CD8-positive, alpha-beta memory T cell (primary cell): ENCODE data around the gene PTPMT1. TPM values are rescaled to one million over a fixed set of nuclear protein-coding genes. Genes with fewer than 3 reads are reported as not detected.
"Not testable (repeated sequence)": the region's sequence is repeated elsewhere in the genome, so short reads cannot be mapped to it uniquely, and the experiment has no call there.

Experiments
- CTCF ChIA-PET: fragments of 350-600 bp; sonication (Branson Sonifier 250); formaldehyde crosslinking; loops from one replicate; lab custom pipeline; 2021; ENCODE audit warnings: antibody characterized with exemption; lab: Charles Lee
- POLR2A ChIA-PET: fragments of 350-600 bp; sonication (Branson Sonifier 250); formaldehyde crosslinking; loops from one replicate; lab custom pipeline; 2021; ENCODE audit warnings: antibody characterized with exemption; lab: Charles Lee
- DNase-seq, 5 donors: peaks; one replicate each; pipeline versions ENCODE4 v3.0.0 to v3.0.0-alpha.2; 2020 to 2022; ENCODE audit warnings: mixed read lengths in 1 of 5
- H3K27ac ChIP-seq: one replicate; pipeline ENCODE4 v1.7.0; 2013; ENCODE audit warnings: low read depth, mild to moderate bottlenecking, low read length, moderate library complexity
- H3K27me3 ChIP-seq: 2 replicates; pipeline ENCODE4 v1.7.0; 2013; ENCODE audit warnings: low read length, mild to moderate bottlenecking; ENCODE audit not compliant: insufficient read depth, poor library complexity, severe bottlenecking
- H3K36me3 ChIP-seq: 2 replicates; pipeline ENCODE4 v1.7.0; 2013; ENCODE audit warnings: mild to moderate bottlenecking, low read length, moderate library complexity; ENCODE audit not compliant: insufficient read depth
- H3K4me1 ChIP-seq: 2 replicates; pipeline ENCODE4 v1.7.0; 2013; ENCODE audit warnings: mild to moderate bottlenecking, low read length, moderate library complexity; ENCODE audit not compliant: insufficient read depth
- H3K4me3 ChIP-seq: 2 replicates; pipeline ENCODE4 v1.7.0; 2013; ENCODE audit warnings: mild to moderate bottlenecking, low read length
- H3K9me3 ChIP-seq: 2 replicates; pipeline ENCODE4 v1.7.0; 2013; ENCODE audit warnings: mild to moderate bottlenecking, low read length
- H3K27ac Mint-ChIP-seq, 8 donors: one replicate each; pipeline ENCODE4 v1.8.0; 2020 to 2021; ENCODE audit warnings: mixed read lengths in 8 of 8, mild to moderate bottlenecking in 6 of 8, inconsistent platforms in 3 of 8, moderate library complexity in 3 of 8
- H3K27me3 Mint-ChIP-seq, 2 donors: one replicate each; pipeline ENCODE4 v1.8.0; 2020 to 2021; ENCODE audit warnings: mixed read lengths in 2 of 2, mild to moderate bottlenecking in 1 of 2, moderate library complexity in 1 of 2
- H3K36me3 Mint-ChIP-seq, 3 donors: one replicate each; pipeline ENCODE4 v1.8.0; 2020 to 2021; ENCODE audit warnings: mixed read lengths in 3 of 3, inconsistent platforms in 1 of 3, mild to moderate bottlenecking in 1 of 3
- H3K4me1 Mint-ChIP-seq, 3 donors: one replicate each; pipeline ENCODE4 v1.8.0; 2020 to 2021; ENCODE audit warnings: mixed read lengths in 3 of 3, inconsistent platforms in 1 of 3, mild to moderate bottlenecking in 1 of 3
- H3K4me3 Mint-ChIP-seq, 7 donors: one replicate each; pipeline ENCODE4 v1.8.0; 2020 to 2021; ENCODE audit warnings: mixed read lengths in 7 of 7, mild to moderate bottlenecking in 6 of 7, moderate library complexity in 4 of 7, inconsistent platforms in 2 of 7
- H3K9me3 Mint-ChIP-seq, 5 donors: one replicate each; pipeline ENCODE4 v1.8.0; 2020 to 2022; ENCODE audit warnings: mixed read lengths in 5 of 5, mild to moderate bottlenecking in 3 of 5, moderate library complexity in 2 of 5, inconsistent platforms in 1 of 5
- polyA plus RNA-seq: library from polyadenylated mRNA; unstranded; fragments of 300-500 nt; fragmentation: Illumina TruSeq; gene quantifications from one replicate; pipeline ENCODE4 v1.2.3, GENCODE V29; 2021
- total RNA-seq, 2 experiments: library from RNA; stranded (reverse); gene quantifications; one replicate each; pipeline ENCODE4 v1.2.3, GENCODE V29; 2021

Gene PTPMT1
- total and polyA plus RNA-seq, 3 experiments from 2014 or later, result 53.3 to 71.2 (median 53.8) TPM

GRCh38 chr11:47534704-47535251 lies 30.6 kb upstream of the PTPMT1 start:
- no peak overlapping the region for H3K27ac ChIP-seq
- ChIA-PET CTCF (interaction anchor here (1.8 kb wide), 1 partner anchor 17 kb away, joined by 4 read pairs; no protein-coding TSS in a partner anchor), POLR2A (no interaction called here)
- no peaks in the 10 kb centered on the region for H3K27me3 ChIP-seq
- H3K4me3 ChIP-seq, result no peak overlapping the region
- H3K4me1 ChIP-seq, result peaks cover 34% of the 10 kb centered on the region
- H3K27ac Mint-ChIP-seq, result peak overlapping the region in 3 of 8 donors; percentile 17 to 83 (median 17)
- no peaks in the 10 kb centered on the region for H3K9me3 ChIP-seq
- H3K36me3 Mint-ChIP-seq, result peaks cover 0 to 33% (median 7%) of the 10 kb centered on the region in 3 donors
- H3K4me1 Mint-ChIP-seq, result peaks cover 56 to 81% (median 58%) of the 10 kb centered on the region in 3 donors
- no peaks in the 10 kb centered on the region for H3K9me3 Mint-ChIP-seq
- no peak for DNase-seq
- no peak overlapping the region for H3K4me3 Mint-ChIP-seq
- no peaks in the 10 kb centered on the region for H3K27me3 Mint-ChIP-seq
- H3K36me3 ChIP-seq, result no peaks in the 10 kb centered on the region

GRCh38 chr11:47536915-47537314 lies 28.5 kb upstream of the PTPMT1 start:
- Histone ChIP-seq H3K9me3 (no peaks in the 10 kb centered on the region), H3K27ac (no peak overlapping the region), H3K36me3 (no peaks in the 10 kb centered on the region), H3K27me3 (no peaks in the 10 kb centered on the region), H3K4me1 (peaks cover 50% of the 10 kb centered on the region), H3K4me3 (no peak overlapping the region)
- Mint-ChIP-seq H3K36me3 (peaks cover 0 to 39% (median 7%) of the 10 kb centered on the region in 3 donors), H3K9me3 (no peaks in the 10 kb centered on the region), H3K4me3 (no peak overlapping the region), H3K27me3 (no peaks in the 10 kb centered on the region), H3K27ac (no peak overlapping the region), H3K4me1 (peaks cover 60 to 83% (median 62%) of the 10 kb centered on the region in 3 donors)
- ChIA-PET POLR2A (no interaction called here), CTCF (interaction anchor here (1.1 kb wide), 1 partner anchor 38 kb away, joined by 3 read pairs; no protein-coding TSS in a partner anchor)
- no peak for DNase-seq

DNA sequence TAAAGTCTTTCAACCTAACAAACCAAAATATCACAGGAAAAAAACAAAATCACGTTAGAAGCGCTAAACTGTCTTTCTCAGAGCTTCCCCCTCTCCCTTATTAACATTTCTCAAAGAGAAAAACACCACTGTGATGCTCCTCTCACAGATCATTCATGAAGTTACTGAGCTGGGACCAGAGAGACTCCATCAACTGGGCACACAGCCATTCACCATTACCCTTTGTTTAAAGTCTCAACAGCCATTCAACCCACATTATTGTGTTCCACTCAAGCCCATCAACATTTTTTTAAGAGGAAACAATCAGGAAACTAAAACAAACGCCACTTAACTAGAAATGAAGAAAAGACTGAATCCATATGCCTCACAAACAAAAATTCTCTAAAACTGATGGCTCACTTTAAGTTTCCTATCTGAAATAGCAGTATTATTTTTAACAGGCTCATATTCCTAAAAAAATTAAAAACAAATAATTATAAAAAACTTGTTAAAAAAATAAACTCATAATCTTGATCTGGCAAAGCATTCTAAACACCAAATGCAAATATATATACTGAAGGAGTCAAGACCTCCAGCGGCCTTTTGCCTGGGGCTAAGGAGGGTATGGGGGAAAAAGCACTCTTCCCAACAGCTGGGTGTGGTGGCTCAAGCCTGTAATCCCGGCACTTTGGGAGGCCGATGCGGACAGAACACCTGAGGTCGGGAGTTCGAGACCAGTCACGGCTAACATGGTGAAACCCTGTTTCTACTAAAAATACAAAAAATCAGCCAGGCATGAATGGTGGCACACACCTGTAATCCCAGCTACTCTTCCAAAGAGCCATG lies 26.4 kb upstream of the PTPMT1 start:
- Mint-ChIP-seq H3K27me3 (no peaks in the 10 kb centered on the region), H3K9me3 (no peaks in the 10 kb centered on the region), H3K27ac (peak overlapping the region in 6 of 8 donors; percentile 13 to 78 (median 66)), H3K4me1 (peaks cover 68 to 85% (median 72%) of the 10 kb centered on the region in 3 donors), H3K4me3 (peak overlapping the region in 5 of 7 donors; percentile 0 to 72 (median 43)), H3K36me3 (peaks cover 0 to 37% (median 7%) of the 10 kb centered on the region in 3 donors)
- no peak for DNase-seq
- peaks cover 51% of the 10 kb centered on the region for H3K4me1 ChIP-seq
- no peaks in the 10 kb centered on the region for H3K36me3 ChIP-seq
- ChIA-PET CTCF (interaction anchor here (1.7 kb wide), 1 partner anchor 8 kb away, joined by 5 read pairs; no protein-coding TSS in a partner anchor), POLR2A (no interaction called here)
- H3K27ac ChIP-seq, result no peak overlapping the region
- no peaks in the 10 kb centered on the region for H3K27me3 ChIP-seq
- no peaks in the 10 kb centered on the region for H3K9me3 ChIP-seq
- H3K4me3 ChIP-seq, result no peak overlapping the region

DNA sequence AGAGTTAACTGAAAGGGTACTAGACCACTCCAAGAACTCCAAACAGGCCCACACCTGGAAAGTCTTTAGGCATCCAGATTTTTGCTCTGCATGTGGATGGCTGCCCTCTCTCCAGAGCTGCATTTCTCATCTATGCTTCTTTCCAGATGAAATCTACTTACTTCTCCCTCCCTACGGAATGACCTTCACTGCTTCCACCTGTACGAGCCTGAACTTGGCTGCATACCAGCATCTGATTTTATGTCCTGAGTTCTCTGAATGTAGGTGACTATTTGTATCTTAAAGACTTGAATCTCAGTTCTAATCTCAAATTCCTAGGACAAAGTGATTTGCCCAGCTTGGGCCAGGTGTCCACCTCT lies 25.7 kb upstream of the PTPMT1 start:
- Mint-ChIP-seq H3K4me1 (peaks cover 75 to 90% (median 79%) of the 10 kb centered on the region in 3 donors), H3K9me3 (no peaks in the 10 kb centered on the region), H3K27me3 (no peaks in the 10 kb centered on the region), H3K27ac (peak overlapping the region in 6 of 8 donors; percentile 7 to 92 (median 20)), H3K4me3 (peak overlapping the region in 6 of 7 donors; percentile 12 to 66 (median 54)), H3K36me3 (peaks cover 0 to 39% (median 7%) of the 10 kb centered on the region in 3 donors)
- H3K36me3 ChIP-seq, result no peaks in the 10 kb centered on the region
- DNase-seq, result no peak
- no peaks in the 10 kb centered on the region for H3K27me3 ChIP-seq
- no peaks in the 10 kb centered on the region for H3K9me3 ChIP-seq
- H3K27ac ChIP-seq, result no peak overlapping the region
- no peak overlapping the region for H3K4me3 ChIP-seq
- CTCF ChIA-PET, result interaction anchor here (1.7 kb wide), 1 partner anchor 8 kb away, joined by 5 read pairs; no protein-coding TSS in a partner anchor
- POLR2A ChIA-PET, result no interaction called here
- peaks cover 58% of the 10 kb centered on the region for H3K4me1 ChIP-seq

DNA sequence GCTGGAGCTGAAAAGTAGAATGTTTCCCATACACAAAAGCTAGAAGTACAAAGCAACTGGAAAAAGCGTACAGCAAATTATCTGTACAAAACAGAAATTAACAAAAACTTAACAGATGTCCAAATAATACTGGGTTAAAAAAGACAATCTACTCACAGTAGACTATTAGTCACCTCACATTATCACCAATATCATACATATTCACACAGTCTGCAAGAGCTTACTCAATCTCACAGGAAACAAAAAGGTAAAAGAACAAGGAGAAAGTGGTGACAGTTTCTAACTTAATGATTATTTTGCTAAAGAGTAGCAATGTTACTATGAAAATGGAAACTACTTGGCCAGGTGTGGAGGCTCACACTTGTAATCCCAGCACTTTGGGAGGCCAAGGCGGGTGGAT lies 24.3 kb upstream of the PTPMT1 start:
- H3K9me3 ChIP-seq, result no peaks in the 10 kb centered on the region
- H3K4me3 ChIP-seq, result no peak overlapping the region
- Mint-ChIP-seq H3K4me1 (peaks cover 70 to 85% (median 71%) of the 10 kb centered on the region in 3 donors), H3K4me3 (peak overlapping the region; percentile 6 to 74 (median 58)), H3K9me3 (no peaks in the 10 kb centered on the region), H3K36me3 (peaks cover 0 to 30% (median 4%) of the 10 kb centered on the region in 3 donors), H3K27ac (peak overlapping the region; percentile 7 to 84 (median 56)), H3K27me3 (no peaks in the 10 kb centered on the region)
- no peaks in the 10 kb centered on the region for H3K36me3 ChIP-seq
- no peaks in the 10 kb centered on the region for H3K27me3 ChIP-seq
- ChIA-PET CTCF (interaction anchor here (0.8 kb wide), 1 partner anchor 129 kb away, joined by 3 read pairs; no protein-coding TSS in a partner anchor), POLR2A (no interaction called here)
- peaks cover 67% of the 10 kb centered on the region for H3K4me1 ChIP-seq
- DNase-seq, result no peak
- H3K27ac ChIP-seq, result no peak overlapping the region

DNA sequence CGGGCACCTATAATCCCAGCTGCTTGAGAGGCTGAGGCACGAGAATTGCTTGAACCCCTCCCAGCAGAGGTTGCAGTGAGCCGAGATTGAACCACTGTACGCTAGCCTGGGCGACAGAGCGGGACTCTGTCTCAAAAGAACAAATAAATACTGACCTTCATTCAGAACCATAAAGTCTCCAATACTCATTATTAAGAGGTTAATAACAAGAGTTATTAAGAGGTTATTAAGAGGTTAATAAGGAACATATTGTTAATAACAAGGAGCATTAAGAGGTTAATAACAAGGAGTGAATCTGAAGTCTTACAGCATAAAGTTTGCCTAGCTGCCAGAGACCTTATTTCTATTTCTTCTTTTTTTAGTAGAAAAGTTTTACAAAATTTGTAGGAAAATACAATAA lies 20.1 kb upstream of the PTPMT1 start:
- Histone ChIP-seq H3K4me3 (no peak overlapping the region), H3K36me3 (no peaks in the 10 kb centered on the region), H3K27me3 (no peaks in the 10 kb centered on the region), H3K27ac (no peak overlapping the region), H3K4me1 (peaks cover 76% of the 10 kb centered on the region), H3K9me3 (no peaks in the 10 kb centered on the region)
- ChIA-PET POLR2A (no interaction called here), CTCF (interaction anchor here (1.0 kb wide), 1 partner anchor 12 kb away, joined by 3 read pairs; no protein-coding TSS in a partner anchor)
- Mint-ChIP-seq H3K27me3 (no peaks in the 10 kb centered on the region), H3K27ac (peak overlapping the region in 1 of 8 donors; percentile 11), H3K36me3 (peaks cover 0 to 30% (median 4%) of the 10 kb centered on the region in 3 donors), H3K4me1 (peaks cover 67 to 82% (median 81%) of the 10 kb centered on the region in 3 donors), H3K4me3 (peak overlapping the region in 1 of 7 donors; percentile 68), H3K9me3 (no peaks in the 10 kb centered on the region)
- no peak for DNase-seq

DNA sequence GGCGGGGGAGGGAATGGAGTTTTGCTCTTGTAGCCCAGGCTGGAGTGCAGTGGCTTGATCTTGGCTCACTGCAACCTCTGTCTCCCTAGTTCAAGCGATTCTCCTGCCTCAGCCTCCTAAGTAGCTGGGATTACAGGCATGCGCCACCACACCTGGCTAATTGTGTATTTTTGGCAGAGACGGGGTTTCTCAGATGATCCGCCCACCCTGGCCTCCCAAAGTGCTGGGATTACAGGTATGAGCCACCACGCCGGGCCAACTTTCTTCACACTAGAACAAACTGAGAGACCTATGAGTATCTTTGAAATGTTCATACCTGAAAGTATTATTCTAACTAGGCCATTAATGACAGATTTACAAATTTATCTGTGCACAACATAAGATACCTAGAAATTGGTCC lies 19.1 kb upstream of the PTPMT1 start:
- peak overlapping the region in 2 of 8 donors; percentile 47 to 71 for H3K27ac Mint-ChIP-seq
- H3K9me3 ChIP-seq, H3K4me3 ChIP-seq, H3K27me3 Mint-ChIP-seq, H3K27ac ChIP-seq, CTCF ChIA-PET, H3K9me3 Mint-ChIP-seq, H3K36me3 ChIP-seq, H3K27me3 ChIP-seq, DNase-seq: not testable (repeated sequence)
- H3K4me1 ChIP-seq, result peaks cover 77% of the 10 kb centered on the region
- peak overlapping the region in 1 of 7 donors; percentile 54 for H3K4me3 Mint-ChIP-seq
- peaks cover 67 to 82% (median 81%) of the 10 kb centered on the region in 3 donors for H3K4me1 Mint-ChIP-seq
- H3K36me3 Mint-ChIP-seq, result peaks cover 0 to 31% (median 3%) of the 10 kb centered on the region in 3 donors
- POLR2A ChIA-PET, result interaction anchor here (0.7 kb wide), 1 partner anchor 1595 kb away, joined by 6 read pairs; no protein-coding TSS in a partner anchor
